Neuronal stem cell (in vitro differentiated cells): ENCODE data around the gene OR2C3.
A peak's percentile ranks its signal among the peaks of the same experiment; 100 is the strongest.

ENCODE experiments used
- DNase-seq: peaks from one replicate; pipeline ENCODE4 v3.0.0-alpha.2; 2013; ENCODE audit warnings: low spot score
- H2AFZ ChIP-seq: one replicate; pipeline ENCODE4 v1.6.1; 2013; ENCODE audit warnings: mild to moderate bottlenecking, low read length, inconsistent platforms
- H2AK5ac ChIP-seq: 2 replicates; pipeline ENCODE4 v1.6.1; 2013; ENCODE audit warnings: low read depth, mild to moderate bottlenecking, inconsistent platforms, low read length, moderate library complexity, mixed read lengths
- H2BK120ac ChIP-seq: 2 replicates; pipeline ENCODE4 v1.6.1; 2013; ENCODE audit warnings: low read depth, mild to moderate bottlenecking, inconsistent platforms, low read length, moderate library complexity, mixed read lengths
- H2BK12ac ChIP-seq: one replicate; pipeline ENCODE4 v1.6.1; 2013; ENCODE audit warnings: low read length, inconsistent platforms
- H2BK15ac ChIP-seq: 2 replicates; pipeline ENCODE4 v1.6.1; 2013; ENCODE audit warnings: mild to moderate bottlenecking, low read length, inconsistent platforms, mixed read lengths
- H2BK5ac ChIP-seq: one replicate; pipeline ENCODE4 v1.6.1; 2013; ENCODE audit warnings: inconsistent platforms, mild to moderate bottlenecking, low read length, moderate library complexity
- H3K14ac ChIP-seq: one replicate; pipeline ENCODE4 v1.6.1; 2013; ENCODE audit warnings: low read length, inconsistent platforms
- H3K18ac ChIP-seq: 2 replicates; pipeline ENCODE4 v1.6.1; 2013; ENCODE audit warnings: low read length, inconsistent platforms
- H3K23ac ChIP-seq: 2 replicates; pipeline ENCODE4 v1.6.1; 2013; ENCODE audit warnings: low read depth, mild to moderate bottlenecking, mixed read lengths, low read length, inconsistent platforms; ENCODE audit not compliant: poor library complexity
- H3K27ac ChIP-seq: replicated peaks from 3 replicates; pipeline ENCODE4 v1.5.1; 2013; ENCODE audit warnings: low read length, inconsistent platforms
- H3K27me3 ChIP-seq, 3 experiments: 2 replicates each; pipeline ENCODE4 v1.6.1; 2013; ENCODE audit warnings: low read length in 3 of 3, mild to moderate bottlenecking in 2 of 3, inconsistent platforms in 1 of 3, low read depth in 1 of 3, mixed read lengths in 1 of 3, moderate library complexity in 1 of 3; ENCODE audit not compliant: control insufficient read depth in 3 of 3, insufficient read depth in 3 of 3
- H3K36me3 ChIP-seq, 2 donors: replicated peaks in 1 of 2; 2 replicates each; pipeline ENCODE4 v1.6.1; 2013; ENCODE audit warnings: low read length in 2 of 2; ENCODE audit not compliant: control insufficient read depth in 2 of 2, insufficient read depth in 2 of 2
- H3K4ac ChIP-seq: 2 replicates; pipeline ENCODE4 v1.6.1; 2013; ENCODE audit warnings: inconsistent platforms, mild to moderate bottlenecking, low read length, moderate library complexity
- H3K4me1 ChIP-seq, 2 donors: 1 replicate in 1 of 2; 2 replicates in 1 of 2; pipeline ENCODE4 v1.6.1; 2013; ENCODE audit warnings: low read length in 2 of 2, low read depth in 1 of 2; ENCODE audit not compliant: control insufficient read depth in 2 of 2, insufficient read depth in 1 of 2
- H3K4me2 ChIP-seq: one replicate; pipeline ENCODE4 v1.6.1; 2013; ENCODE audit warnings: mild to moderate bottlenecking, low read length, inconsistent platforms; ENCODE audit not compliant: insufficient read depth, poor library complexity, severe bottlenecking
- H3K4me3 ChIP-seq, 2 donors: 2 replicates each; pipeline ENCODE4 v1.5.1; 2013; ENCODE audit warnings: low read length in 2 of 2, mild to moderate bottlenecking in 2 of 2, inconsistent platforms in 1 of 2, moderate library complexity in 1 of 2
- H3K79me1 ChIP-seq: one replicate; pipeline ENCODE4 v1.6.1; 2013; ENCODE audit warnings: low read depth, mild to moderate bottlenecking, inconsistent platforms, low read length, moderate library complexity
- H3K9ac ChIP-seq: one replicate; pipeline ENCODE4 v1.6.1; 2013; ENCODE audit warnings: mild to moderate bottlenecking, low read depth, low read length, inconsistent platforms; ENCODE audit not compliant: poor library complexity
- H3K9me3 ChIP-seq, 2 donors: replicated peaks in 1 of 2; 2 replicates each; pipeline versions ENCODE3 to v1.6.1; 2013; ENCODE audit warnings: low read length in 2 of 2, mild to moderate bottlenecking in 2 of 2, inconsistent platforms in 1 of 2, low read depth in 1 of 2, mixed read lengths in 1 of 2, moderate library complexity in 1 of 2; ENCODE audit not compliant: control insufficient read depth in 2 of 2, insufficient read depth in 1 of 2
- H4K8ac ChIP-seq: one replicate; pipeline ENCODE4 v1.6.1; 2013; ENCODE audit warnings: low read depth, mild to moderate bottlenecking, inconsistent platforms, low read length, moderate library complexity
- H4K91ac ChIP-seq: one replicate; pipeline ENCODE4 v1.6.1; 2013; ENCODE audit warnings: low read length, low read depth, mild to moderate bottlenecking, inconsistent platforms; ENCODE audit not compliant: poor library complexity
- WGBS, 2 donors: extraction: QIAGEN DNeasy Blood & Tissue Kit; methylation state at CpG; one replicate each; pipeline ENCODE4 v1.1.7; 2013; ENCODE audit warnings: missing lambda C conversion rate in 2 of 2, mixed read lengths in 1 of 2; ENCODE audit not compliant: insufficient read length in 2 of 2, insufficient replicate concordance in 1 of 2; ENCODE audit errors: extremely low coverage in 2 of 2; 5-methylcytosine and 5-hydroxymethylcytosine counted together

OR2C3 gene

DNA sequence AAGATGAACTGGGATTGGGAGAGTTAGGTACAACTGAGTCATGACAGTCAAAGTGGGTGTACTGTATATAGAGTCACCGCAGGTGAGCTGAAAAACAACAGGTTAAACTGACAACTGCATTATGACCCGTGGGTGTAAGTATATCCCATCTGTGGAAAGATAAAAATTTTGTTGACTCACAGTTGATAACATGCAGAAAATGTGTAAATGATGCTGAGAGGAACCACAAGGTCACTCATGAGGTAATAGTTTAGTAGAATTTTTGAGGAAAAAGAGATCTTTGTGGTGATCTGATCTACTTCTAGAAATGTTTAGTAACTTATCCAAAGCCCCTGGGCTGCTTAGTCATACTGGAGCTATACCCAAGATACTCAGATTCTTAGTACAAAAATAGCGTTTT is 838 bp downstream of the OR2C3 start:
- H4K8ac ChIP-seq, result no peak overlapping the region
- no peak overlapping the region for H2BK120ac ChIP-seq
- no peaks in the 10 kb centered on the region for H3K27me3 ChIP-seq
- DNase-seq, result no peak
- H2BK15ac ChIP-seq, result no peak overlapping the region
- no peak overlapping the region for H2AK5ac ChIP-seq
- no peak overlapping the region for H3K23ac ChIP-seq
- H3K4me3 ChIP-seq, result no peak overlapping the region
- no peak overlapping the region for H3K4me2 ChIP-seq
- no peak overlapping the region for H3K4ac ChIP-seq
- no peaks in the 10 kb centered on the region for H3K36me3 ChIP-seq
- H3K14ac ChIP-seq, result no peak overlapping the region
- no peak overlapping the region for H3K18ac ChIP-seq
- H3K79me1 ChIP-seq, result no peaks in the 10 kb centered on the region
- H3K9ac ChIP-seq, result no peak overlapping the region
- no peak overlapping the region for H2BK5ac ChIP-seq
- H3K27ac ChIP-seq, result no peak overlapping the region
- no peak overlapping the region for H2AFZ ChIP-seq
- no peaks in the 10 kb centered on the region for H3K9me3 ChIP-seq
- H2BK12ac ChIP-seq, result no peak overlapping the region
- no CpG with 5 or more reads among the region's 3 CpGs for WGBS, 2 donors
- H4K91ac ChIP-seq, result no peak overlapping the region
- peaks cover 0 to under 1% of the 10 kb centered on the region in 2 donors for H3K4me1 ChIP-seq

DNA sequence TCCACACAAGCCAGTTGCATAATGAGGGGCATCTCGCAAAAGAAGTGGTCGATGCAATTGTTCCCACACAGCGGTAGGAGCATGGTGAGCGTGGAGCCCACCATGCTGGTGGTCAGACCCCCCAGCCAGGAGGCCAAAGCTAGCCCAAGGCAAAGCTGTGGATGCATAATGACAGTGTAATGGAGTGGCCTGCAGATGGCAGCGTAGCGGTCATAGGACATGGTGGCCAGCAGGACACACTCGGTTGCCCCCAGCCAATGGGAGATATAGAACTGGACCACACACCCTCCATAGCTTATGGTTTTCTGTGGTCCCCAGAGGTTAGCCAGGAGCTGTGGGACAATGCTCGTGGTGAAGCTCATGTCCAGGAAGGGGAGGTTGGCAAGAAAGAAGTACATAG is 4.3 kb downstream of the OR2C3 start:
- no peak overlapping the region for H2BK120ac ChIP-seq
- no CpG with 5 or more reads among the region's 8 CpGs for WGBS, 2 donors
- H2AFZ ChIP-seq, result no peak overlapping the region
- no peak overlapping the region for H2BK15ac ChIP-seq
- no peak overlapping the region for H3K23ac ChIP-seq
- no peaks in the 10 kb centered on the region for H3K9me3 ChIP-seq
- H3K4me1 ChIP-seq, result no peaks in the 10 kb centered on the region
- H2BK12ac ChIP-seq, result no peak overlapping the region
- no peak overlapping the region for H3K27ac ChIP-seq
- H3K9ac ChIP-seq, result no peak overlapping the region
- no peak overlapping the region for H4K91ac ChIP-seq
- no peak overlapping the region for H3K18ac ChIP-seq
- H3K79me1 ChIP-seq, result no peaks in the 10 kb centered on the region
- H2AK5ac ChIP-seq, result no peak overlapping the region
- H3K36me3 ChIP-seq, result no peaks in the 10 kb centered on the region
- no peak for DNase-seq
- H3K14ac ChIP-seq, result no peak overlapping the region
- H4K8ac ChIP-seq, result no peak overlapping the region
- no peaks in the 10 kb centered on the region for H3K27me3 ChIP-seq
- H3K4ac ChIP-seq, result no peak overlapping the region
- no peak overlapping the region for H3K4me3 ChIP-seq
- H3K4me2 ChIP-seq, result no peak overlapping the region
- no peak overlapping the region for H2BK5ac ChIP-seq

DNA sequence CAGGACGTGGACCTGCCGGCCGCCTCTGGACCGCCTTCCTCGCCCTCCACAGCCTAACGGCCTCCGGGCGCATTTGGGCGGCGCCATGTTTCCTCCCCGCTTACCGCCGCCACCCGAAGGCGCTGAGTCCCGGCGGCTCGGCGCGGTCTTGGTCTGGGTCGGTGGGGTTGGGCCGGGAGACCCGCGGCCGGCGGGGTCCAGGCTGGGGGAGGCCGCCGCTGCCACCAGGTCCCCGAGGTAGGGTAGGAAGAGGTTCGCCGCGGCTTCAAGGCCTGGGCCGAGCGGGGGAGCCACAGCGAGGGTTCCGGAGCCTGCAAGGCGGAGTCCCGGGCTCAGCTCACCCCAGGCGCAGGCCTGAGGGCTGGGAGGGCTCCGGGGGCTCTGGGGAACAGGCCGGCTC is 5.5 kb downstream of the OR2C3 start:
- Histone ChIP-seq H3K4ac (no peak overlapping the region), H2AK5ac (no peak overlapping the region), H4K8ac (no peak overlapping the region), H4K91ac (no peak overlapping the region), H2BK12ac (no peak overlapping the region), H3K9me3 (no peaks in the 10 kb centered on the region), H3K9ac (no peak overlapping the region), H3K36me3 (no peaks in the 10 kb centered on the region), H3K4me1 (no peaks in the 10 kb centered on the region), H3K27ac (no peak overlapping the region), H3K23ac (peak overlapping the region; percentile 8), H3K18ac (no peak overlapping the region), H3K79me1 (no peaks in the 10 kb centered on the region), H2AFZ (no peak overlapping the region), H3K4me2 (no peak overlapping the region), H2BK15ac (no peak overlapping the region), H3K4me3 (no peak overlapping the region), H2BK120ac (no peak overlapping the region), H3K14ac (no peak overlapping the region), H2BK5ac (no peak overlapping the region), H3K27me3 (no peaks in the 10 kb centered on the region)
- no CpG with 5 or more reads among the region's 41 CpGs for WGBS, 2 donors
- no peak for DNase-seq

DNA sequence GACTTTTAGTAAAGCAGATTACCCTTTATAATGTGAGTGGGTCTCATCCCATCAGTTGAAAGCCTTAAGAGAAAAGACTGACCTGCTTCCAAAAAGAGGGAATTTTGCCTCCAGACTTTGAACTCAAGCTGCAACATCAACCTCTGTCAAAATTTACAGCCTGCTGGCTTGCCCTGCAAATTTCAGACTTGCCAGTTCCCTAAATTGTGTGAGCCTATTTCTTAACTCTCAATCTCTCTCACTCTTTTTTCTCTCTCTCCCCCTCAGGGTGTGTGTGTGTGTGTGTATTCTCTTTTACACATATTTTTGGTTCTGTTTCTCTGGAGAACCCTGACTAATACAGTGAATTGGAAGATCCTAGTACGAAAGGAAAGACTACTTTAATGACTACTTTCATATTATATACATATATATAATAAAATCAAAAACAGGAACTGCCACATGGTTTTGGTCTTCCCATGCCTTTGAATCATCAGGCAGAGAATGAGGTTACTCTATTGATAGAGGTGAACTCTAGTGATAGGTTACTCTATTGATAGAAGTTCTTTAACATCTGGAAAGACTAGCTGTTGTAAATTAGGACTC is 6.4 kb downstream of the OR2C3 start:
- no peaks in the 10 kb centered on the region for H3K27me3 ChIP-seq
- no peak overlapping the region for H2BK5ac ChIP-seq
- H3K4me3 ChIP-seq, result no peak overlapping the region
- no peaks in the 10 kb centered on the region for H3K9me3 ChIP-seq
- H3K23ac ChIP-seq, result no peak overlapping the region
- H3K14ac ChIP-seq, result no peak overlapping the region
- H2AK5ac ChIP-seq, result no peak overlapping the region
- DNase-seq, result no peak
- H3K36me3 ChIP-seq, result no peaks in the 10 kb centered on the region
- H4K8ac ChIP-seq, result no peak overlapping the region
- H3K27ac ChIP-seq, result no peak overlapping the region
- no CpG with 5 or more reads among the region's 1 CpG for WGBS, 2 donors
- H3K4ac ChIP-seq, result no peak overlapping the region
- no peak overlapping the region for H2BK15ac ChIP-seq
- H3K4me2 ChIP-seq, result no peak overlapping the region
- H3K4me1 ChIP-seq, result no peaks in the 10 kb centered on the region
- H3K9ac ChIP-seq, result no peak overlapping the region
- H2BK12ac ChIP-seq, result no peak overlapping the region
- no peaks in the 10 kb centered on the region for H3K79me1 ChIP-seq
- H4K91ac ChIP-seq, result no peak overlapping the region
- no peak overlapping the region for H3K18ac ChIP-seq
- no peak overlapping the region for H2AFZ ChIP-seq
- no peak overlapping the region for H2BK120ac ChIP-seq
